Endothelial cell of umbilical vein (primary cell): ENCODE measurements around the gene AGMO. TPM values are rescaled to one million over a fixed set of nuclear protein-coding genes. Genes with fewer than 3 reads are reported as not detected.

ENCODE experiments used
- BruUV-seq: library from RNA; stranded (reverse); fragments of 400-500 nt; replicated peaks from 2 replicates; lab custom pipeline; 2021; lab: Mats Ljungman, UMichigan
- CTCF ChIA-PET: fragments of 300-600, 350-600 bp; sonication (Branson Sonifier 250); formaldehyde crosslinking; loops from one replicate; lab custom pipeline; 2021; ENCODE audit warnings: antibody characterized with exemption, inconsistent platforms; lab: Charles Lee
- POLR2A ChIA-PET: fragments of 300-600, 350-600 bp; sonication (Branson Sonifier 250); formaldehyde crosslinking; loops from one replicate; lab custom pipeline; 2021; ENCODE audit warnings: antibody characterized with exemption, inconsistent platforms; lab: Charles Lee
- DNase-seq: peaks from one replicate; pipeline ENCODE4 v3.0.0-alpha.2; 2011; ENCODE audit warnings: low read depth, low spot score
- FAIRE-seq: peaks from 2 replicates; lab custom pipeline; 2011; peaks lifted over from hg19 to GRCh38; lab: Jason Lieb, UNC
- H2AFZ ChIP-seq: 2 replicates; pipeline ENCODE4 v1.6.0; 2012; ENCODE audit warnings: low read depth, low read length, control low read depth, inconsistent platforms
- H3K27ac ChIP-seq: 2 replicates; pipeline ENCODE4 v1.5.1; 2011; ENCODE audit warnings: low read depth, mild to moderate bottlenecking, control low read depth, low read length, moderate library complexity; ENCODE audit not compliant: insufficient read depth
- H3K27me3 ChIP-seq, 2 experiments: 2 replicates each; pipeline versions ENCODE4 v1.6.0 to v1.6.1; 2011; ENCODE audit warnings: low read length in 2 of 2, mixed read lengths in 1 of 2; ENCODE audit not compliant: control insufficient read depth in 2 of 2, insufficient read depth in 2 of 2
- H3K36me3 ChIP-seq, 2 experiments: 2 replicates in 1 of 2; 3 replicates in 1 of 2; pipeline ENCODE4 v1.5.1; 2011; ENCODE audit warnings: low read length in 2 of 2, mild to moderate bottlenecking in 1 of 2, moderate library complexity in 1 of 2; ENCODE audit not compliant: control insufficient read depth in 2 of 2, insufficient read depth in 2 of 2; ENCODE audit errors: extremely low read depth in 1 of 2
- H3K4me1 ChIP-seq: 3 replicates; pipeline ENCODE4 v1.5.1; 2011; ENCODE audit warnings: mild to moderate bottlenecking, low read length; ENCODE audit not compliant: control insufficient read depth, insufficient read depth; ENCODE audit errors: extremely low read depth
- H3K4me2 ChIP-seq: 2 replicates; pipeline ENCODE4 v1.6.1; 2011; ENCODE audit warnings: low read length, control low read depth, mixed read lengths; ENCODE audit not compliant: insufficient read depth
- H3K4me3 ChIP-seq, 3 experiments: fragments of 200-600 bp in 1 of 3; sonication (generic), shearing (Covaris generic) in 1 of 3; replicated peaks in 1 of 3; 2 replicates each; pipeline ENCODE4 v1.5.1; 2011 to 2016; ENCODE audit warnings: control low read depth in 3 of 3, low read length in 3 of 3, mild to moderate bottlenecking in 2 of 3, inconsistent platforms in 1 of 3, low read depth in 1 of 3, moderate library complexity in 1 of 3; ENCODE audit not compliant: insufficient read depth in 1 of 3
- H3K79me2 ChIP-seq: 2 replicates; pipeline ENCODE4 v1.6.0; 2012; ENCODE audit warnings: low read length, inconsistent platforms; ENCODE audit not compliant: control insufficient read depth, insufficient read depth
- H3K9ac ChIP-seq: replicated peaks from 2 replicates; pipeline ENCODE3; 2011; ENCODE audit warnings: low read length, control low read depth; ENCODE audit not compliant: insufficient read depth; ENCODE audit errors: extremely low read depth
- H3K9me1 ChIP-seq: replicated peaks from 3 replicates; pipeline ENCODE4 v1.6.0; 2011; ENCODE audit warnings: mild to moderate bottlenecking, low read length; ENCODE audit not compliant: control insufficient read depth, insufficient read depth; ENCODE audit errors: extremely low read depth
- H3K9me3 ChIP-seq: replicated peaks from 2 replicates; pipeline ENCODE4 v1.5.1; 2012; ENCODE audit warnings: low read length, inconsistent platforms; ENCODE audit not compliant: control insufficient read depth, insufficient read depth
- H4K20me1 ChIP-seq: replicated peaks from 2 replicates; pipeline ENCODE3; 2011; ENCODE audit warnings: mild to moderate bottlenecking, low read length; ENCODE audit not compliant: control insufficient read depth, insufficient read depth; ENCODE audit errors: extremely low read depth
- CTCF ChIP-seq, 2 donors: IDR thresholded peaks; 1 replicate in 1 of 2; 2 replicates in 1 of 2; pipeline ENCODE4 v1.5.1; 2011; ENCODE audit warnings: low read length in 2 of 2, mild to moderate bottlenecking in 2 of 2, moderate library complexity in 2 of 2, control low read depth in 1 of 2, inconsistent platforms in 1 of 2, low read depth in 1 of 2; ENCODE audit not compliant: insufficient read depth in 1 of 2; ENCODE audit errors: extremely low read depth in 1 of 2
- EZH2 ChIP-seq: IDR thresholded peaks from 2 replicates; pipeline ENCODE4 v1.6.1; 2012; ENCODE audit warnings: borderline replicate concordance, low read depth, mild to moderate bottlenecking, moderate library complexity, low read length, inconsistent platforms; ENCODE audit not compliant: severe bottlenecking
- FOS ChIP-seq: IDR thresholded peaks from 2 replicates; pipeline ENCODE4 v1.6.1; 2011; ENCODE audit warnings: mild to moderate bottlenecking, low read length, moderate library complexity, borderline replicate concordance; ENCODE audit not compliant: insufficient read depth
- GATA2 ChIP-seq: IDR thresholded peaks from 2 replicates; pipeline ENCODE4 v1.7.0; 2011; ENCODE audit warnings: low read depth, mild to moderate bottlenecking, moderate library complexity, mixed read lengths, low read length; ENCODE audit not compliant: insufficient read length, insufficient read depth
- JUN ChIP-seq: IDR thresholded peaks from 2 replicates; pipeline ENCODE4 v1.6.1; 2011; ENCODE audit warnings: borderline replicate concordance, low read depth; ENCODE audit not compliant: insufficient read length, insufficient read depth
- MAX ChIP-seq: IDR thresholded peaks from 2 replicates; pipeline ENCODE4 v1.6.1; 2011; ENCODE audit not compliant: insufficient read depth, insufficient read length
- MYC ChIP-seq: IDR thresholded peaks from one replicate; pipeline ENCODE4 v1.6.1; 2011; ENCODE audit warnings: mild to moderate bottlenecking, low read depth, low read length
- POLR2A ChIP-seq: IDR thresholded peaks from 2 replicates; pipeline ENCODE4 v1.6.1; 2012; ENCODE audit warnings: low read depth, mild to moderate bottlenecking, control low read depth, low read length
- POLR2AphosphoS5 ChIP-seq: IDR thresholded peaks from 2 replicates; pipeline ENCODE4 v1.6.1; 2012; ENCODE audit warnings: low read depth, mild to moderate bottlenecking, control low read depth, low read length, moderate library complexity; ENCODE audit not compliant: insufficient read depth
- dilution Hi-C: fragments of 300-500 bp; cut with MboI; formaldehyde crosslinking; loops from one replicate; pipeline ENCODE4 v1.15.0; 2019; ENCODE audit warnings: low sequenced_read_pairs; ENCODE audit not compliant: extremely low pct_ligation_motif_present
- intact Hi-C: fragments of 100-400 bp; cut with micrococcal nuclease; formaldehyde crosslinking; loops from one replicate; pipeline ENCODE4 v1.10.0; 2022
- polyA plus RNA-seq, 4 experiments: library from polyadenylated mRNA; depleted of rRNA in 3 of 4; stranded (reverse) in 3 of 4; unstranded in 1 of 4; fragments of >200 nt; gene quantifications; 2 replicates each; pipeline versions ENCODE4 v1.2.1 to v1.2.3, GENCODE V29; 2011 to 2012; ENCODE audit warnings: missing spikeins in 1 of 4
- total RNA-seq: library from RNA; stranded (reverse); gene quantifications from 2 replicates; pipeline ENCODE4 v1.2.3, GENCODE V29; 2021

The AGMO gene
- total and polyA plus RNA-seq, 2 donors (not counting 3 experiments of a cell fraction or from before 2014, with no cell fraction given): 0.23 to 0.40 TPM

- BruUV-seq: no TSS peak
- no peak for TF ChIP-seq CTCF (IDR thresholded peaks at IDR 0.05; ENCODE audit: extremely low read depth in 1 of 2, insufficient read depth in 1 of 2, low read depth in 1 of 2, low read length in 2 of 2)
- TF ChIP-seq MAX: no peak
- TF ChIP-seq POLR2A: no peak
- no peak for TF ChIP-seq MYC
- TF ChIP-seq POLR2AphosphoS5: no peak
- no peak for TF ChIP-seq EZH2
- TF ChIP-seq JUN: no peak
- no peak for TF ChIP-seq GATA2
- no peak for TF ChIP-seq FOS
- Histone ChIP-seq H3K9me1 (no peaks in the 10 kb centered on the region), H3K9ac (no peak overlapping the region), H3K9me3 (no peaks in the 10 kb centered on the region), H3K27me3 (no peaks in the 10 kb centered on the region), H4K20me1 (no peaks in the 10 kb centered on the region), H2AFZ (no peak overlapping the region), H3K79me2 (no peaks in the 10 kb centered on the region), H3K27ac (no peak overlapping the region), H3K4me2 (no peak overlapping the region), H3K4me1 (no peaks in the 10 kb centered on the region), H3K4me3 (no peak overlapping the region), H3K36me3 (no peaks in the 10 kb centered on the region)
- DNase-seq (no peak), FAIRE-seq (no peak)
- CTCF ChIA-PET: interaction anchor here (1.6 kb wide), 2 partner anchors 61 to 450 kb away, joined by 3 to 4 read pairs; no protein-coding TSS in a partner anchor
- POLR2A ChIA-PET: no interaction called here
- dilution Hi-C loops (no loop called here), intact Hi-C loops (no loop called here)
Observed at GRCh38 chr7:15167912-15168311, 393.9 kb downstream of the AGMO start.
